Stimulated activated naive CD8-positive, alpha-beta T cell treated with anti-CD3 and anti-CD28 coated beads, Interleukin-15, Interleukin-2, amounts not matched to agents 100 U/mL and 50 U/mL, for 24 hours (primary cell): ENCODE results near the gene ZNF705A.
"Not testable (repeated sequence)": the region's sequence is repeated elsewhere in the genome, so short reads cannot be mapped to it uniquely, and the experiment has no call there.

Experiments used
- ATAC-seq: fragments of 150-1000 bp; cut with Tn5 transposase; one replicate; pipeline ENCODE4 v1.10.0; 2021
- DNase-seq: peaks from one replicate; pipeline ENCODE4 v3.0.0; 2021

ZNF705A gene

GRCh38 chr12:8184206-8184605, 27.4 kb downstream of the ZNF705A start:
- ATAC-seq: not testable (repeated sequence)

GRCh38 chr12:8188088-8188487, 31.3 kb downstream of the ZNF705A start:
- not testable (repeated sequence) for ATAC-seq, DNase-seq

More at GRCh38 chr12:8184206-8184605, 27.4 kb downstream of the ZNF705A start:
- DNase-seq: not testable (repeated sequence)

GRCh38 chr12:8197685-8198308, 41.0 kb downstream of the ZNF705A start:
- not testable (repeated sequence) for ATAC-seq, DNase-seq

- ATAC-seq, DNase-seq: not testable (repeated sequence)
Observed at GRCh38 chr12:8218711-8219382, 62.0 kb downstream of the ZNF705A start.

- DNase-seq: not testable (repeated sequence)
Observed at GRCh38 chr12:8221375-8221774, 64.6 kb downstream of the ZNF705A start.

GRCh38 chr12:8221844-8222243, 65.0 kb downstream of the ZNF705A start:
- not testable (repeated sequence) for ATAC-seq, DNase-seq

More at GRCh38 chr12:8221375-8221774, 64.6 kb downstream of the ZNF705A start:
- ATAC-seq: not testable (repeated sequence)

GRCh38 chr12:8222303-8222702, 65.5 kb downstream of the ZNF705A start:
- not testable (repeated sequence) for ATAC-seq, DNase-seq

GRCh38 chr12:8223646-8224045, 66.8 kb downstream of the ZNF705A start:
- ATAC-seq, DNase-seq: not testable (repeated sequence)

- ATAC-seq: not testable (repeated sequence)
Observed at GRCh38 chr12:8224782-8225181, 68.0 kb downstream of the ZNF705A start.

GRCh38 chr12:8226355-8226754, 69.5 kb downstream of the ZNF705A start:
- ATAC-seq (no peak), DNase-seq (no peak)

More at GRCh38 chr12:8224782-8225181, 68.0 kb downstream of the ZNF705A start:
- not testable (repeated sequence) for DNase-seq

- not testable (repeated sequence) for ATAC-seq, DNase-seq
Observed at GRCh38 chr12:8226992-8227731, 70.3 kb downstream of the ZNF705A start, which contains the start of gene FAM90A1. Gene FAM90A1, minus strand, starts transcription at chr12:8227618. Its CDS starts 2,786 bp downstream, at chr12:8224832.

- not testable (repeated sequence) for ATAC-seq, DNase-seq
Observed at GRCh38 chr12:8227732-8228077, 70.9 kb downstream of the ZNF705A start.

- DNase-seq: not testable (repeated sequence)
Observed at GRCh38 chr12:8228607-8229006, 71.8 kb downstream of the ZNF705A start.

GRCh38 chr12:8229486-8229885, 72.7 kb downstream of the ZNF705A start:
- not testable (repeated sequence) for ATAC-seq, DNase-seq

More at GRCh38 chr12:8228607-8229006, 71.8 kb downstream of the ZNF705A start:
- not testable (repeated sequence) for ATAC-seq
